ENCODE results near the gene CDR2L.

- TF ChIP-seq CTCF (IDR thresholded peaks at IDR 0.05; ENCODE audit: low read depth, low read length) (no peak), MAX (IDR thresholded peaks at IDR 0.05; ENCODE audit: low read depth, low read length) (no peak), POLR2A (IDR thresholded peaks at IDR 0.05; ENCODE audit: extremely low read depth, insufficient read length) (no peak), MYC (IDR thresholded peaks at IDR 0.05; ENCODE audit: low read depth, low read length) (no peak)
Observed at GRCh38 chr17:74959826-74960515, 27.5 kb upstream of the CDR2L start.
